ENCODE results near the gene TTC27.

Gene TTC27

GRCh38 chr2:32699151-32699550, 71.3 kb downstream of the TTC27 start:
- TF ChIP-seq CTCF (IDR thresholded peaks at IDR 0.05) = no peak

- no peak for TF ChIP-seq CTCF (IDR thresholded peaks at IDR 0.05)
Observed at GRCh38 chr2:32701806-32702205, 74.0 kb downstream of the TTC27 start.

- no peak for TF ChIP-seq CTCF (IDR thresholded peaks at IDR 0.05)
Observed at GRCh38 chr2:32702303-32703064, 74.6 kb downstream of the TTC27 start.

- no peak for TF ChIP-seq CTCF (IDR thresholded peaks at IDR 0.05)
Observed at GRCh38 chr2:32706815-32707579, 79.1 kb downstream of the TTC27 start.

- no peak for TF ChIP-seq CTCF (IDR thresholded peaks at IDR 0.05)
Observed at GRCh38 chr2:32711219-32711618, 83.4 kb downstream of the TTC27 start.

GRCh38 chr2:32711908-32712501, 84.2 kb downstream of the TTC27 start:
- no peak for TF ChIP-seq CTCF (IDR thresholded peaks at IDR 0.05)

GRCh38 chr2:32712870-32713269, 85.0 kb downstream of the TTC27 start:
- no peak for TF ChIP-seq CTCF (IDR thresholded peaks at IDR 0.05)
